ENCODE results near the gene MKX. TPM values are rescaled to one million over a fixed set of nuclear protein-coding genes. Genes with fewer than 3 reads are reported as not detected.
A peak's percentile ranks its signal among the peaks of the same experiment; 100 is the strongest.

MKX gene, protein sequence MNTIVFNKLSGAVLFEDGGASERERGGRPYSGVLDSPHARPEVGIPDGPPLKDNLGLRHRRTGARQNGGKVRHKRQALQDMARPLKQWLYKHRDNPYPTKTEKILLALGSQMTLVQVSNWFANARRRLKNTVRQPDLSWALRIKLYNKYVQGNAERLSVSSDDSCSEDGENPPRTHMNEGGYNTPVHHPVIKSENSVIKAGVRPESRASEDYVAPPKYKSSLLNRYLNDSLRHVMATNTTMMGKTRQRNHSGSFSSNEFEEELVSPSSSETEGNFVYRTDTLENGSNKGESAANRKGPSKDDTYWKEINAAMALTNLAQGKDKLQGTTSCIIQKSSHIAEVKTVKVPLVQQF
- total RNA-seq (under 1 TPM in 1 of 5 donors, not detected in 4; 0.16 TPM), total RNA-seq (0 to 2.9 (median 0.06) reads per million in 29 experiments)
- total RNA-seq (2013): 0.04 TPM

- Histone ChIP-seq H3K36me3 (ENCODE audit: control insufficient read depth in 2 of 2, extremely low read depth in 1 of 2, insufficient read depth in 1 of 2, low read length in 1 of 2) (no peaks in the 10 kb centered on the region), H3K27ac (ENCODE audit: low read length) (no peak within 1 kb of the TSS), H3K27me3 (replicated peaks in 1 of 2; ENCODE audit: control insufficient read depth in 2 of 2, extremely low read depth in 1 of 2, insufficient read depth in 2 of 2, low read length in 1 of 2) (peaks cover 16 to 63% of the 10 kb centered on the region in 2 experiments), H3K9me3 (no peaks in the 10 kb centered on the region), H3K4me3 (ENCODE audit: control insufficient read depth in 1 of 2, extremely low read depth in 1 of 2, low read length in 1 of 2) (peak within 1 kb of the TSS; percentile 63 to 94), H3K4me1 (ENCODE audit: control insufficient read depth in 1 of 2, extremely low read depth in 1 of 2, insufficient read depth in 2 of 2, low read length in 2 of 2) (peaks cover 21 to 54% of the 10 kb centered on the region in 2 experiments)
- peak within 1 kb of the TSS; percentile 75 to 82 (median 82) for H3K4me3 Mint-ChIP-seq
- H3K27me3 Mint-ChIP-seq: peaks cover 47 to 68% of the 10 kb centered on the region in 2 donors
- 2% methylated on average over 69 of the region's 69 CpGs for WGBS (ENCODE audit: insufficient coverage)
- peaks cover 34 to 40% (median 36%) of the 10 kb centered on the region in 3 donors for H3K4me1 Mint-ChIP-seq
- DNase-seq: peak in 26 of 35 experiments; percentile 16 to 56 (median 39)
- CTCF ChIA-PET: interaction anchor here in 1 of 2 donors (1.1 kb wide), 1 partner anchor 557 kb away, joined by 3 read pairs; the partner anchor contains the start of gene MPP7
- ATAC-seq (replicated peaks in 1 of 4): no peak
- POLR2A ChIA-PET: interaction anchor here (0.6 kb wide), 2 partner anchors 83 to 897 kb away, joined by 3 to 4 read pairs; no protein-coding TSS in a partner anchor
- no peaks in the 10 kb centered on the region for H3K36me3 Mint-ChIP-seq
- H3K27ac Mint-ChIP-seq: peak within 1 kb of the TSS in 1 of 2 donors; percentile 27
- no peaks in the 10 kb centered on the region for H3K9me3 Mint-ChIP-seq
These were observed at the start of gene MKX for GRCh38 chr10:27745732-27746396. TSS of gene MKX (minus strand) at chr10:27745819. CDS start at chr10:27743415, 2,404 bp downstream.

DNA sequence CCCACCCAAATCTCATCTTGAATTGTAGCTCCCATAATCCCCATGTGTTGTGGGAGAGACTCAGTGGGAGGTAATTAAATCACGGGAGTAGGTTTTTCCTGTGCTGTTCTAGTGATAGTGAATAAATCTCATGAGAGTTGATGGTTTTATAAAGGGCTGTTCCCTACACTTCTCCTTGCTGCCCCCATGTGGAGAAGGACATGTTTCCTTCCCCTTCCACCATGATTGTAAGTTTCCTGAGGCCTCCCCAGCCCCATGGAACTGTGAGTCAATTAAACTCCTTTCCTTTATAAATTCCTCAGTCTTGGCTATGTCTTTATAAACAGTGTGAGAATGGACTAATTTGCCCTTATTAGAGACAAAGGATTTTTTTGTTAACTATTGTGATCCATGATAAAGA, 48.5 kb upstream of the MKX start:
- H3K36me3 ChIP-seq (ENCODE audit: control insufficient read depth in 2 of 2, extremely low read depth in 1 of 2, insufficient read depth in 1 of 2, low read length in 1 of 2): no peaks in the 10 kb centered on the region
- ATAC-seq (replicated peaks in 1 of 4) (no peak), DNase-seq (no peak)
- no peaks in the 10 kb centered on the region for H3K27me3 ChIP-seq (replicated peaks in 1 of 2; ENCODE audit: control insufficient read depth in 2 of 2, extremely low read depth in 1 of 2, insufficient read depth in 2 of 2, low read length in 1 of 2)
- no peaks in the 10 kb centered on the region for H3K4me1 ChIP-seq (ENCODE audit: control insufficient read depth in 1 of 2, extremely low read depth in 1 of 2, insufficient read depth in 2 of 2, low read length in 2 of 2)
- no peak overlapping the region for H3K27ac Mint-ChIP-seq
- POLR2A ChIA-PET: no interaction called here
- CTCF ChIA-PET: interaction anchor here in 1 of 2 donors (1.2 kb wide), 1 partner anchor 55 kb away, joined by 3 read pairs; no protein-coding TSS in a partner anchor
- H3K4me1 Mint-ChIP-seq: no peaks in the 10 kb centered on the region
- no peak overlapping the region for H3K4me3 Mint-ChIP-seq
- no peak overlapping the region for H3K27ac ChIP-seq (ENCODE audit: low read length)
- no peaks in the 10 kb centered on the region for H3K9me3 ChIP-seq
- no peak overlapping the region for H3K4me3 ChIP-seq (ENCODE audit: control insufficient read depth in 1 of 2, extremely low read depth in 1 of 2, low read length in 1 of 2)
- no peaks in the 10 kb centered on the region for H3K9me3 Mint-ChIP-seq
- no peaks in the 10 kb centered on the region for H3K36me3 Mint-ChIP-seq
- WGBS (ENCODE audit: insufficient coverage): no CpG with 5 or more reads among the region's 1 CpG
- H3K27me3 Mint-ChIP-seq: peaks cover 13 to 31% of the 10 kb centered on the region in 2 donors

DNA sequence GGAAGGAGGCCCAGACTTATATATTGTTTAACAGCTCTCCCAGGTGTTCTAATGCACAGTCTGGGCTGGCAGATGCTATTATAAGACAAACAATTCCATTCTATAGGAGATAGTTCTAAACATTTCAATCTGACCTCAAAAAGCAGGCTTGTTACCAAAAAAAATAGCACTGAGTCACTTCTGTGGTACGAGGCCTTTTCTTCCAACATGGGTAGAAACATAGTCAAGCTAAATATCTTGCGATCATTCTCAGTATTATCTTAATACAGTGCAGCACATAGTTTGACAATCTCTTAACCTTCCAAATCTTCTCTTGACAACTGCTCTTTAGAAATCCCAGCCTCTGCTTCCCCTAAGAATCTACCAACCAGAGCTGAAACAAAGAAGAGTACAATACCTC, 46.6 kb upstream of the MKX start:
- Histone ChIP-seq H3K4me1 (ENCODE audit: control insufficient read depth in 1 of 2, extremely low read depth in 1 of 2, insufficient read depth in 2 of 2, low read length in 2 of 2) (no peaks in the 10 kb centered on the region), H3K36me3 (ENCODE audit: control insufficient read depth in 2 of 2, extremely low read depth in 1 of 2, insufficient read depth in 1 of 2, low read length in 1 of 2) (no peaks in the 10 kb centered on the region), H3K9me3 (no peaks in the 10 kb centered on the region), H3K27ac (ENCODE audit: low read length) (no peak overlapping the region), H3K4me3 (ENCODE audit: control insufficient read depth in 1 of 2, extremely low read depth in 1 of 2, low read length in 1 of 2) (no peak overlapping the region), H3K27me3 (replicated peaks in 1 of 2; ENCODE audit: control insufficient read depth in 2 of 2, extremely low read depth in 1 of 2, insufficient read depth in 2 of 2, low read length in 1 of 2) (peaks cover 0 to 4% of the 10 kb centered on the region in 2 experiments)
- 100% methylated on average over 2 of the region's 2 CpGs for WGBS (ENCODE audit: insufficient coverage)
- Mint-ChIP-seq H3K27me3 (peaks cover 23 to 37% of the 10 kb centered on the region in 2 donors), H3K4me1 (no peaks in the 10 kb centered on the region), H3K9me3 (no peaks in the 10 kb centered on the region), H3K36me3 (no peaks in the 10 kb centered on the region), H3K27ac (no peak overlapping the region), H3K4me3 (no peak overlapping the region)
- CTCF ChIA-PET: no interaction called here
- no peak for DNase-seq
- ATAC-seq (replicated peaks in 1 of 4): no peak
- POLR2A ChIA-PET: no interaction called here

GRCh38 chr10:27784272-27784671, 38.7 kb upstream of the MKX start:
- Mint-ChIP-seq H3K36me3 (no peaks in the 10 kb centered on the region), H3K27me3 (peaks cover 26 to 28% of the 10 kb centered on the region in 2 donors), H3K4me1 (no peaks in the 10 kb centered on the region), H3K4me3 (no peak overlapping the region), H3K9me3 (no peaks in the 10 kb centered on the region), H3K27ac (no peak overlapping the region)
- DNase-seq (no peak), ATAC-seq (replicated peaks in 1 of 4) (no peak)
- WGBS (ENCODE audit: insufficient coverage): no CpG with 5 or more reads among the region's 2 CpGs
- H3K36me3 ChIP-seq (ENCODE audit: control insufficient read depth in 2 of 2, extremely low read depth in 1 of 2, insufficient read depth in 1 of 2, low read length in 1 of 2): no peaks in the 10 kb centered on the region
- CTCF ChIA-PET: interaction anchor here in 1 of 2 donors (0.6 to 1.2 kb wide), 4 partner anchors 395 to 597 kb away, joined by 4 to 6 read pairs (median 6); no protein-coding TSS in a partner anchor
- H3K27me3 ChIP-seq (replicated peaks in 1 of 2; ENCODE audit: control insufficient read depth in 2 of 2, extremely low read depth in 1 of 2, insufficient read depth in 2 of 2, low read length in 1 of 2): peaks cover 0 to 18% of the 10 kb centered on the region in 2 experiments
- POLR2A ChIA-PET: interaction anchor here in 1 of 2 donors (0.6 kb wide), 1 partner anchor 1225 kb away, joined by 10 read pairs; no protein-coding TSS in a partner anchor
- H3K27ac ChIP-seq (ENCODE audit: low read length): no peak overlapping the region
- no peaks in the 10 kb centered on the region for H3K9me3 ChIP-seq
- no peak overlapping the region for H3K4me3 ChIP-seq (ENCODE audit: control insufficient read depth in 1 of 2, extremely low read depth in 1 of 2, low read length in 1 of 2)
- no peaks in the 10 kb centered on the region for H3K4me1 ChIP-seq (ENCODE audit: control insufficient read depth in 1 of 2, extremely low read depth in 1 of 2, insufficient read depth in 2 of 2, low read length in 2 of 2)

DNA sequence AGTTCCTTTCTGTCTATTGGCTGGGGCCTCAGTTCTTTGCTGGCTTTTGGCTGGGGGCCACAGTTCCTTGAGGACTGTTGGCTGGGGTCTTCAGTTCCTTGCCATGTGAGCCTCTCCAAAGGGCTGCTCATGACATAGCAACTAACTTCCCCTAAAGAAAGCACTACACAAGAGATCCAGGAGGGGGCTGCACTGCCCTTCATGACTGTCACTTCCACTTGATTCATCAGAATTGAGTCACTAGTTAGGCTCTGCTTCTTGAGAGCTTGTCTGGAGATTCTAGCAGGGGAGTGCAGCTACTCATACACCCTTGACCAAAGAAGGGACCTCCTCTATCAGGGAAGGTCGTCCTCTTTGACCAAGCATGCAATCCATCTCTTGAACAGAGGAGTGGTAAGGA, 38.0 kb upstream of the MKX start:
- no CpG with 5 or more reads among the region's 1 CpG for WGBS (ENCODE audit: insufficient coverage)
- CTCF ChIA-PET: interaction anchor here in 1 of 2 donors (0.6 to 1.2 kb wide), 4 partner anchors 396 to 598 kb away, joined by 4 to 6 read pairs (median 6); no protein-coding TSS in a partner anchor
- POLR2A ChIA-PET: no interaction called here

DNA sequence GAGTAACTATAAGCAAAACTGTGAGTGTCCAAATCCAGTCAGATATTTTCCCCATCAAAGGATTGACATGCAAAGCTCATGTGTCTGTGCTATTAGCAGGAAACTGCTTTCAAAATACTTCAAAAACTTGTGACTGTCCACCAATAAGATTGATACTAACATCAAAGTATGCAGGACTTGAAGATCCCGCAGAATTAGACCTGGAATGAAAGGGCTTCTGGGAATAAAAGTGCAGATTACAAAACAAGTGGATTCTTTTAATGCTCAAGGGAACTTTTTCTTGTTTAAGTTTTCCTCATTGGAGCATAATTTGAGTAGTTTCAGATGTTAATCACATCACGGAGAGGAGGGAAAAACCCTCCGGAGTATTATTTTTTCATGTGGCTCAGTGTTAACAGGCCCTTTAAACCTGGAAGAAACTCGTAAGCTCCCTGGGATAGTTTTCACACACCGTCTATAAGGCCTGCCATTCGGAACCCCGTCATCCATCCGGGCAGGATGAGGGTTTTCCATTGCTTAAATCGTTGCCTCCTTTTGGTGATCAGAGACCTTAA, 33.9 kb upstream of the MKX start:
- Mint-ChIP-seq H3K4me1 (no peaks in the 10 kb centered on the region), H3K27ac (no peak overlapping the region), H3K4me3 (no peak overlapping the region), H3K36me3 (no peaks in the 10 kb centered on the region), H3K27me3 (peaks cover 33 to 35% of the 10 kb centered on the region in 2 donors), H3K9me3 (no peaks in the 10 kb centered on the region)
- DNase-seq: no peak
- H3K27ac ChIP-seq (ENCODE audit: low read length): no peak overlapping the region
- H3K27me3 ChIP-seq (replicated peaks in 1 of 2; ENCODE audit: control insufficient read depth in 2 of 2, extremely low read depth in 1 of 2, insufficient read depth in 2 of 2, low read length in 1 of 2): peaks cover 0 to 9% of the 10 kb centered on the region in 2 experiments
- no peaks in the 10 kb centered on the region for H3K9me3 ChIP-seq
- no peaks in the 10 kb centered on the region for H3K36me3 ChIP-seq (ENCODE audit: control insufficient read depth in 2 of 2, extremely low read depth in 1 of 2, insufficient read depth in 1 of 2, low read length in 1 of 2)
- ATAC-seq (replicated peaks in 1 of 4): no peak
- H3K4me3 ChIP-seq (ENCODE audit: control insufficient read depth in 1 of 2, extremely low read depth in 1 of 2, low read length in 1 of 2): no peak overlapping the region
- H3K4me1 ChIP-seq (ENCODE audit: control insufficient read depth in 1 of 2, extremely low read depth in 1 of 2, insufficient read depth in 2 of 2, low read length in 2 of 2): no peaks in the 10 kb centered on the region
- ChIA-PET CTCF (no interaction called here), POLR2A (no interaction called here)
- 84% methylated on average over 8 of the region's 9 CpGs for WGBS (ENCODE audit: insufficient coverage)

More for the DNA sequence above, 38.0 kb upstream of the MKX start:
- H3K4me1 ChIP-seq (ENCODE audit: control insufficient read depth in 1 of 2, extremely low read depth in 1 of 2, insufficient read depth in 2 of 2, low read length in 2 of 2): no peaks in the 10 kb centered on the region
- DNase-seq: peak in 26 of 35 experiments; percentile 1 to 34 (median 8)
- peaks cover 0 to 18% of the 10 kb centered on the region in 2 experiments for H3K27me3 ChIP-seq (replicated peaks in 1 of 2; ENCODE audit: control insufficient read depth in 2 of 2, extremely low read depth in 1 of 2, insufficient read depth in 2 of 2, low read length in 1 of 2)
- ATAC-seq (replicated peaks in 1 of 4): peak; percentile 50 to 71 (median 64)
- H3K27ac ChIP-seq (ENCODE audit: low read length): no peak overlapping the region
- Mint-ChIP-seq H3K4me1 (no peaks in the 10 kb centered on the region), H3K36me3 (no peaks in the 10 kb centered on the region), H3K4me3 (no peak overlapping the region), H3K27ac (no peak overlapping the region), H3K27me3 (peaks cover 20 to 23% of the 10 kb centered on the region in 2 donors), H3K9me3 (no peaks in the 10 kb centered on the region)
- H3K36me3 ChIP-seq (ENCODE audit: control insufficient read depth in 2 of 2, extremely low read depth in 1 of 2, insufficient read depth in 1 of 2, low read length in 1 of 2): no peaks in the 10 kb centered on the region
- no peaks in the 10 kb centered on the region for H3K9me3 ChIP-seq
- no peak overlapping the region for H3K4me3 ChIP-seq (ENCODE audit: control insufficient read depth in 1 of 2, extremely low read depth in 1 of 2, low read length in 1 of 2)

Data from T-cell (primary cell).